Mesenchymal stem cell (in vitro differentiated cells and primary cell): ENCODE data around the gene MTX2. TPM values are rescaled to one million over a fixed set of nuclear protein-coding genes. Genes with fewer than 3 reads are reported as not detected.

Experiments
- DNase-seq: peaks from one replicate; pipeline ENCODE4 v3.0.0-alpha.2; 2013
- H2AFZ ChIP-seq: one replicate; pipeline ENCODE4 v1.6.1; 2013; ENCODE audit warnings: low read depth, mild to moderate bottlenecking, control low read depth, inconsistent platforms, low read length, moderate library complexity
- H2AK5ac ChIP-seq: 2 replicates; pipeline ENCODE4 v1.6.1; 2013; ENCODE audit warnings: low read length, moderate library complexity, mild to moderate bottlenecking, inconsistent platforms; ENCODE audit not compliant: severe bottlenecking
- H2BK120ac ChIP-seq: one replicate; pipeline ENCODE4 v1.6.1; 2013; ENCODE audit warnings: low read depth, mild to moderate bottlenecking, inconsistent platforms, low read length, moderate library complexity
- H2BK12ac ChIP-seq, 2 experiments: one replicate each; pipeline ENCODE4 v1.6.1; 2013; ENCODE audit warnings: inconsistent platforms in 2 of 2, low read length in 2 of 2, mild to moderate bottlenecking in 2 of 2, moderate library complexity in 2 of 2, control low read depth in 1 of 2
- H2BK15ac ChIP-seq: one replicate; pipeline ENCODE4 v1.6.1; 2013; ENCODE audit warnings: mild to moderate bottlenecking, low read depth, inconsistent platforms; ENCODE audit not compliant: poor library complexity, severe bottlenecking
- H2BK5ac ChIP-seq: 2 replicates; pipeline ENCODE4 v1.6.1; 2013; ENCODE audit warnings: low read depth, mild to moderate bottlenecking, low read length, control low read depth, inconsistent platforms; ENCODE audit not compliant: poor library complexity, severe bottlenecking
- H3K14ac ChIP-seq, 2 experiments: one replicate each; pipeline ENCODE4 v1.6.1; 2013; ENCODE audit warnings: inconsistent platforms in 2 of 2, low read length in 2 of 2, control low read depth in 1 of 2, mild to moderate bottlenecking in 1 of 2, moderate library complexity in 1 of 2
- H3K18ac ChIP-seq, 2 experiments: one replicate each; pipeline ENCODE4 v1.6.1; 2013; ENCODE audit warnings: inconsistent platforms in 2 of 2, low read length in 2 of 2, control low read depth in 1 of 2, low read depth in 1 of 2, mild to moderate bottlenecking in 1 of 2
- H3K23ac ChIP-seq, 2 experiments: one replicate each; pipeline ENCODE4 v1.6.1; 2013; ENCODE audit warnings: inconsistent platforms in 2 of 2, low read length in 2 of 2, mild to moderate bottlenecking in 2 of 2, moderate library complexity in 2 of 2, control low read depth in 1 of 2
- H3K27ac ChIP-seq: 2 replicates; pipeline ENCODE4 v1.5.1; 2013; ENCODE audit warnings: mild to moderate bottlenecking, moderate library complexity, low read length, control low read depth, inconsistent platforms; ENCODE audit not compliant: poor library complexity, severe bottlenecking
- H3K27me3 ChIP-seq, 2 experiments: 2 replicates each; pipeline versions ENCODE4 v1.6.1 to v1.7.0; 2013; ENCODE audit warnings: low read length in 2 of 2, mild to moderate bottlenecking in 2 of 2, moderate library complexity in 2 of 2, control low read depth in 1 of 2, inconsistent platforms in 1 of 2; ENCODE audit not compliant: control insufficient read depth in 1 of 2, insufficient read depth in 1 of 2
- H3K36me3 ChIP-seq, 2 experiments: 2 replicates each; pipeline versions ENCODE4 v1.6.1 to v1.7.0; 2013; ENCODE audit warnings: low read length in 2 of 2, control low read depth in 1 of 2, inconsistent platforms in 1 of 2, low read depth in 1 of 2, mild to moderate bottlenecking in 1 of 2; ENCODE audit not compliant: insufficient read depth in 2 of 2, control insufficient read depth in 1 of 2
- H3K4ac ChIP-seq, 2 experiments: one replicate each; pipeline ENCODE4 v1.6.1; 2013; ENCODE audit warnings: inconsistent platforms in 2 of 2, low read length in 2 of 2, mild to moderate bottlenecking in 2 of 2, moderate library complexity in 2 of 2, control low read depth in 1 of 2, low read depth in 1 of 2
- H3K4me1 ChIP-seq: 2 replicates; pipeline ENCODE4 v1.6.1; 2013; ENCODE audit warnings: low read depth, low read length, control low read depth; ENCODE audit not compliant: control insufficient read depth, insufficient read depth
- H3K4me2 ChIP-seq: 2 replicates; pipeline ENCODE4 v1.6.1; 2013; ENCODE audit warnings: low read length, mild to moderate bottlenecking, inconsistent platforms; ENCODE audit not compliant: poor library complexity, severe bottlenecking
- H3K4me3 ChIP-seq, 2 experiments: 2 replicates each; pipeline versions ENCODE4 v1.5.1 to v1.7.0; 2013; ENCODE audit warnings: low read length in 2 of 2, mild to moderate bottlenecking in 2 of 2, control low read depth in 1 of 2, low read depth in 1 of 2; ENCODE audit not compliant: insufficient read depth in 1 of 2
- H3K79me1 ChIP-seq: replicated peaks from 2 replicates; pipeline ENCODE4 v1.6.1; 2013; ENCODE audit warnings: mild to moderate bottlenecking, control low read depth, low read length, inconsistent platforms; ENCODE audit not compliant: poor library complexity, severe bottlenecking
- H3K9ac ChIP-seq: 2 replicates; pipeline ENCODE4 v1.7.0; 2013; ENCODE audit warnings: mild to moderate bottlenecking, low read length, moderate library complexity
- H3K9me3 ChIP-seq: 2 replicates; pipeline ENCODE4 v1.7.0; 2013; ENCODE audit warnings: mild to moderate bottlenecking, low read length; ENCODE audit not compliant: control insufficient read depth
- H4K8ac ChIP-seq: one replicate; pipeline ENCODE4 v1.6.1; 2013; ENCODE audit warnings: inconsistent platforms, mild to moderate bottlenecking, low read length, moderate library complexity
- H4K91ac ChIP-seq: one replicate; pipeline ENCODE4 v1.6.1; 2013; ENCODE audit warnings: mild to moderate bottlenecking, low read length, inconsistent platforms
- WGBS: methylation state at CpG from one replicate; pipeline ENCODE4 v1.1.7; 2013; ENCODE audit warnings: mixed read lengths; 5-methylcytosine and 5-hydroxymethylcytosine counted together
- polyA plus RNA-seq, 2 experiments: library from polyadenylated mRNA; stranded (reverse); fragments of 200-250 nt; gene quantifications; one replicate each; pipeline ENCODE4 v1.2.3, GENCODE V29; 2013

MTX2 gene
- 26.0 TPM for polyA plus RNA-seq (2013, experiment 1 of 2)
- 29.1 TPM for polyA plus RNA-seq (2013, experiment 2 of 2)

DNA sequence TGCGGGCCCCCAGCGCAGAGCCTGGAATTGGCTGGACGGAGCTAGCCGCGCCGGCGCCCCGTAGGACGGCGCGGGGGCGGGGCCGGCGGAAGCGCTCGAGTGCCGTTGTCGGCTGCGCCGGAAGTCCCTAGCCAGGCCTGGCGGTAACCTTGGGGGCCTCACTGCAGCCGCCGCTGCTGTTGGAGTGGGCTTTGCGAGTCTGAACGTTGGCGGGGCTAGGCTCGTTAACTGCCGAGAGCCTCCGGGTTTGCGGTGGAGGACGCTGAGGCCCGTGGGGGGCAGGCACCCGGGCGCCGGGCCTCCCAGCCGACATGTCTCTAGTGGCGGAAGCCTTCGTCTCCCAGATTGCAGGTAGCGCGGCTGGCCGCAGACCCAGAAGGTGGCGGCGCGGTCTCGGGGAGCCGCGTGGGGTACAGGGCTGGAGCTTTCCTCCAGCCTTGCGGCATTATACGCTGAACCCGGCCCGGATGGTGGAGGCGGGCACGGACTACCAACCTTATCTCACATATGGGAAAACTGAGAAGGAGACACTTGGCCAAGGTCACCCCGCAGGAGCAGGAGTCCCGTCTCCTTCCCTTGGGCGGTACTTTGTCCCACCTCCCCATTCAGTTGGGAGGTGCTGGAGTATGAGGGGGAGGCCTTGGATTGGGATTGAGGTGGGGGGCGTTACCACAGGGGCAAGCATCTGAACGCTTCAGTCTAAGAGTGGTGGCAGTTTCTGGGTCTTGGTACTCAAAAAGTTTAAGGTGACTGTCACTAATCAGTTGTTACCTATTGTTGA, at the start of gene MTX2:
MTX2 (plus strand) TSS at position 124 of the 781 bp plus-strand sequence; CDS start at position 312, 188 bp downstream.
- H2AK5ac ChIP-seq = no peak within 1 kb of the TSS
- H3K79me1 ChIP-seq = peaks cover 9% of the 10 kb centered on the region
- peak within 1 kb of the TSS in 1 of 2 experiments; percentile 77 for H2BK12ac ChIP-seq
- H3K4me2 ChIP-seq = peak within 1 kb of the TSS; percentile 78
- peak within 1 kb of the TSS; percentile 94 to 99 for H3K4ac ChIP-seq
- peak within 1 kb of the TSS in 1 of 2 experiments; percentile 96 for H3K14ac ChIP-seq
- peak within 1 kb of the TSS; percentile 95 for H3K9ac ChIP-seq
- H3K18ac ChIP-seq = peak within 1 kb of the TSS; percentile 54 to 95
- peak within 1 kb of the TSS; percentile 65 for H2AFZ ChIP-seq
- H4K91ac ChIP-seq = peak within 1 kb of the TSS; percentile 90
- peak within 1 kb of the TSS; percentile 99 for H4K8ac ChIP-seq
- peak; percentile 78 for DNase-seq
- WGBS = under 1% methylated on average over 46 of the region's 58 CpGs
- peak within 1 kb of the TSS in 1 of 2 experiments; percentile 50 for H3K23ac ChIP-seq
- no peaks in the 10 kb centered on the region for H3K27me3 ChIP-seq
- peak within 1 kb of the TSS; percentile 96 to 100 for H3K4me3 ChIP-seq
- no peaks in the 10 kb centered on the region for H3K4me1 ChIP-seq
- H2BK5ac ChIP-seq = no peak within 1 kb of the TSS
- peak within 1 kb of the TSS; percentile 66 for H3K27ac ChIP-seq
- H3K36me3 ChIP-seq = no peaks in the 10 kb centered on the region
- H2BK120ac ChIP-seq = peak within 1 kb of the TSS; percentile 92
- H3K9me3 ChIP-seq = no peaks in the 10 kb centered on the region
- peak within 1 kb of the TSS; percentile 94 for H2BK15ac ChIP-seq

DNA sequence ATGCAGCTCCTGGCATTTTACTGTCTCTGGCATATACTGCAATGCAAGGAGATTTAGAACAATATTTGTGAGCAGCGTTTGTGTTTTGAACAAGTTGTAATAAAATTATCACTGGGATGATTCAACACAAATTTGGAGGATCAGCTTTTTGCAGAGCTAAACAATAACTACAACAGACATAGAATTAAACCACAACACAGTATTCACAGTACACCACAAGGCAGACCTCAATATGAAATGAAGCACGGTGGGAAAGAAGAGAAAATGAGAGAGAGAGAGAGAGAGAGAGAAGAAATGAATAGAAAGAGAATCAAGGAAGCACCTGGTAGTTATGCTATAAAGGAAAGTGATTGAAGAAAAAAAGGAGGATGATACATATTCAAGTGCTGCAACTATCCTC, 41.4 kb upstream of the MTX2 start:
- Histone ChIP-seq H3K4me2 (no peak overlapping the region), H3K4me3 (no peak overlapping the region), H4K8ac (no peak overlapping the region), H2AK5ac (no peak overlapping the region), H2BK5ac (no peak overlapping the region), H3K79me1 (no peaks in the 10 kb centered on the region), H3K36me3 (no peaks in the 10 kb centered on the region), H3K9me3 (no peaks in the 10 kb centered on the region), H2BK15ac (no peak overlapping the region), H3K4me1 (no peaks in the 10 kb centered on the region), H3K27me3 (peaks cover 7 to 30% of the 10 kb centered on the region in 2 experiments), H2AFZ (no peak overlapping the region), H3K14ac (no peak overlapping the region), H3K18ac (no peak overlapping the region), H4K91ac (no peak overlapping the region), H3K27ac (no peak overlapping the region), H3K9ac (no peak overlapping the region), H2BK120ac (no peak overlapping the region), H3K23ac (no peak overlapping the region), H2BK12ac (no peak overlapping the region), H3K4ac (no peak overlapping the region)
- DNase-seq = no peak
- no CpG with 5 or more reads among the region's 2 CpGs for WGBS

DNA sequence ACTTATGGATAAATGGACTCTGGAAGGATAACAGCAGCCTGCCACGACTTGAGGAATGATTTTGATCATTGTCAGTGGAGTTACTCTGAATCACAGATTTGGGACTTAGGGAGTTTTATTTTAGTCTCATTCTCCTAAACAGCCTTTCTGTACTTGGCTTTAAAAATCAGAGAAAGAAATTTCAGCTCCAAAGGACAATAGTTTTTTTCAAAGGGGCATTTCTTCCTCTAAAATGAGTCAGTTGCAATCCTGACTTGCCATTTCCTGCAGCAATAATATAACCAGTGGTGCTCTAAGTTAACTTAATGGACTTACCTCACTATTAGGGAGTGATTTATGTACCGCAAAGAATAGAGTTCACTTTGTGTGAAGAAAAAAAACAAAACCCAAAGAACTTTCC, 35.1 kb upstream of the MTX2 start:
- no peak overlapping the region for H2BK120ac ChIP-seq
- no peaks in the 10 kb centered on the region for H3K4me1 ChIP-seq
- no peaks in the 10 kb centered on the region for H3K79me1 ChIP-seq
- no peak for DNase-seq
- no peak overlapping the region for H3K4me2 ChIP-seq
- H2BK12ac ChIP-seq = no peak overlapping the region
- H3K9me3 ChIP-seq = no peaks in the 10 kb centered on the region
- no peak overlapping the region for H4K91ac ChIP-seq
- no peak overlapping the region for H3K9ac ChIP-seq
- peaks cover 4 to 11% of the 10 kb centered on the region in 2 experiments for H3K27me3 ChIP-seq
- H4K8ac ChIP-seq = no peak overlapping the region
- no peak overlapping the region for H2AK5ac ChIP-seq
- WGBS = 86% methylated on average over 2 of the region's 2 CpGs
- no peak overlapping the region for H3K23ac ChIP-seq
- H3K14ac ChIP-seq = no peak overlapping the region
- no peaks in the 10 kb centered on the region for H3K36me3 ChIP-seq
- H3K18ac ChIP-seq = no peak overlapping the region
- no peak overlapping the region for H3K4me3 ChIP-seq
- H3K4ac ChIP-seq = no peak overlapping the region
- H2BK15ac ChIP-seq = no peak overlapping the region
- no peak overlapping the region for H2BK5ac ChIP-seq
- no peak overlapping the region for H3K27ac ChIP-seq
- no peak overlapping the region for H2AFZ ChIP-seq

DNA sequence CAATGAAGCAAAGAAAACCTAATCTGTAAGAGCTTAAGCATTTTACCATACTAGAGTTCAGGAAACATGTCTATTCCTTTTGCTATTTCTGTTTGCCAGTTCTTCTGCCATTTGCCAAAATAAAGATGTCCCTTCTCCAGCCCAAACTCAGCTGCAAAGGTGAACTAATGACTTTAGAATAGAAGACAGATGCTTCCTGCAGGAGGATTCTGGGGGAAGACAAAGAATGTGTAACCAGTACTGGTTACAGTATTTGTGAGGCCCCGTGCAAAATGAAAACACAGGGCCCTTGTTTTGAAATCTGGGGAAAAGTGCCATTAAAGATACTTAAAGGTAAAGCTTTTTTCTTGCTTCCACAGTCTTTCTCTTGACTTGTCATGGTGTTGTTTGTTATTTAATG, 34.3 kb upstream of the MTX2 start:
- Histone ChIP-seq H3K4ac (no peak overlapping the region), H3K9ac (no peak overlapping the region), H3K4me3 (no peak overlapping the region), H3K23ac (no peak overlapping the region), H4K91ac (no peak overlapping the region), H2BK5ac (no peak overlapping the region), H4K8ac (no peak overlapping the region), H3K79me1 (no peaks in the 10 kb centered on the region), H2AFZ (no peak overlapping the region), H2BK120ac (no peak overlapping the region), H3K14ac (no peak overlapping the region), H2AK5ac (no peak overlapping the region), H3K9me3 (no peaks in the 10 kb centered on the region), H2BK12ac (no peak overlapping the region), H3K4me2 (no peak overlapping the region), H3K27ac (no peak overlapping the region), H3K4me1 (no peaks in the 10 kb centered on the region), H3K36me3 (no peaks in the 10 kb centered on the region), H3K18ac (no peak overlapping the region), H3K27me3 (peaks cover 4 to 5% of the 10 kb centered on the region in 2 experiments), H2BK15ac (no peak overlapping the region)
- 72% methylated on average over 1 of the region's 1 CpG for WGBS
- DNase-seq = no peak
